Skeletal muscle tissue (tissue), 4 donors: ENCODE results near the gene TIMM29. TPM values are rescaled to one million over a fixed set of nuclear protein-coding genes. Genes with fewer than 3 reads are reported as not detected.
A peak's percentile ranks its signal among the peaks of the same experiment; 100 is the strongest.

ENCODE experiments used
- H3K27ac ChIP-seq: one replicate; pipeline ENCODE4 v1.7.0; 2013; ENCODE audit warnings: mild to moderate bottlenecking, low read depth, low read length, inconsistent platforms
- H3K27me3 ChIP-seq, 3 donors: one replicate each; pipeline ENCODE4 v1.7.0; 2013; ENCODE audit warnings: low read length in 3 of 3; ENCODE audit not compliant: control insufficient read depth in 3 of 3, insufficient read depth in 3 of 3
- H3K36me3 ChIP-seq, 3 donors: one replicate each; pipeline ENCODE4 v1.7.0; 2013; ENCODE audit warnings: low read length in 3 of 3; ENCODE audit not compliant: control insufficient read depth in 3 of 3, insufficient read depth in 3 of 3
- H3K4me1 ChIP-seq, 3 donors: one replicate each; pipeline ENCODE4 v1.7.0; 2013; ENCODE audit warnings: low read length in 3 of 3, mild to moderate bottlenecking in 3 of 3; ENCODE audit not compliant: control insufficient read depth in 3 of 3, insufficient read depth in 3 of 3
- H3K4me3 ChIP-seq, 3 donors: one replicate each; pipeline ENCODE4 v1.7.0; 2013; ENCODE audit warnings: low read length in 3 of 3
- H3K9ac ChIP-seq, 3 donors: one replicate each; pipeline ENCODE4 v1.7.0; 2013; ENCODE audit warnings: low read length in 3 of 3, mild to moderate bottlenecking in 3 of 3, moderate library complexity in 2 of 3, low read depth in 1 of 3
- H3K9me3 ChIP-seq, 3 donors: one replicate each; pipeline ENCODE4 v1.7.0; 2013; ENCODE audit warnings: low read length in 3 of 3; ENCODE audit not compliant: control insufficient read depth in 3 of 3
- total RNA-seq: library from RNA; depleted of rRNA; stranded (reverse); fragments of >200 nt; gene quantifications from one replicate; pipeline ENCODE4 v1.2.3, GENCODE V29; 2014
- donor health status: Osteomylitis.

The TIMM29 gene
- total RNA-seq, 1 donor from 2014 or later, result 25.6 TPM

DNA sequence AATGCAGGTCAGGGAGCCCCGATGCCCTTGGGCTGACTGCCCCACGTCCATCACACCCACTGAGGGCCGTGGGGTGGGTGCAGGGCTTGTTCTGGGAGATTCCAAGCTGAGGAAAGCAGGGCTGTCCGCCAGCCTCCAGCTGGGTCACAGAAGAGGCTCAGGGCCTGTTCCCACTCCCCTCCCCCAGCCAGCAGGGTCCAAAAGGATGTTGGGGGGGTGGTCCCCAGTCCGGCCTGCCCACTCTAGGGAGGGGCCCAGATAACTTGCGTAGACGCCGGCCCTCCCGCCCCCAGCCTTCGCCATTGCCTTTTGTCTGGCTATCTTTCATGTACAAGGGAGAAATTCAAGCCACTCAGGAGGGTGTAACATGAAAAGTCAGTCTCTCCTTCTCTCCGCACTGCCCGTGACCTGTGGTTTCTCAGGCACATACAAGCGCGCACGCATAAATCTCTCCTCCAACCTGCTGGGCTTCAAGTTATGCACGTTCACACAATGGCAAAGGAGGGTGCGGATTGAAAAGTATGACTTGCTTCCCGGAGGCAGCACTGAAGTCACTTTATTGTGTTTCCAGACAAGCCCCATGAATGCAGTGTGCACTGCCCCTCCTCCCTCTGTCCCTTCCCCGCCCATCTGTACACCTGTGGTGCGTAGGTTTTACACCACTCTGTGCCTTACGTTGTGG lies 37.1 kb upstream of the TIMM29 start:
- Histone ChIP-seq H3K27ac (peak overlapping the region; percentile 91), H3K9ac (peak overlapping the region; percentile 29 to 83 (median 69)), H3K4me3 (peak overlapping the region; percentile 19 to 50 (median 43)), H3K27me3 (no peaks in the 10 kb centered on the region), H3K4me1 (peaks cover 80 to 81% (median 81%) of the 10 kb centered on the region in 3 donors), H3K36me3 (no peaks in the 10 kb centered on the region), H3K9me3 (no peaks in the 10 kb centered on the region)

DNA sequence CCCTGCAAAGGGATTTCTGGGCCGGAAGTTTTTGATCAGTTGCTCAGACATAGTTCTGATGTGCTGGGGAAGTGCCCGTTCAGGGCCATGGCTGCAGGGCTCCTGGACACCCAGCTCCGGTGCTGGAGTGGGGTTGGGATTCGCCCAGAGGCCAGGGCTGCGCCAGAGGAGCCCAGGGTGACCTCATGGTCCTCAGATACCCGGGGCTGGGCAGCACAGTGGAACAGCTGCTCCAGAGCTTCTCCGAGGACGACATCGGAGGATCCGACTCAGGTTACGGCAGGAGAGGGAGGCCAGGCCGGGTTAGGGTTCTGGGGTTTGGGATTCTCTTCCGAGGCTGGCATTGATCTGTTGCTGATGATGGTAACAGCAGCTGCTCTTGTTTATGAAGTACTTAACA lies 36.4 kb upstream of the TIMM29 start:
- Histone ChIP-seq H3K9me3 (no peaks in the 10 kb centered on the region), H3K36me3 (no peaks in the 10 kb centered on the region), H3K27ac (peak overlapping the region; percentile 91), H3K27me3 (no peaks in the 10 kb centered on the region), H3K4me1 (peaks cover 80 to 83% (median 82%) of the 10 kb centered on the region in 3 donors), H3K4me3 (peak overlapping the region in 2 of 3 donors; percentile 39 to 50), H3K9ac (peak overlapping the region; percentile 58 to 83 (median 69))

DNA sequence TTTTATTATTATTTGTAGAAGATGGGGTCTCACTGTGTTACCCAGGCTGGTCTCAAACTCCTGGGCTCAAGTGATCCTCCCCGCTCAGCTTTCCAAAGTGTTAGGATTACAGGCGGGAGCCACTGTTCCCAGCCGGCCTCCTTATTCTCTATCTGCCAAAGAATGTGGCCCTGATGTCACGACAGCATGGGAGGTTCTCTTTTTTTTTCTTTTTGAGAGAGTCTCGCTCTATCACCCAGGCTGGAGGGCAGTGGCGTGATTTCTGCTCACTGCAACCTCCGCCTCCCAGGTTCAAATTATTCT lies 33.7 kb upstream of the TIMM29 start:
- H3K36me3 ChIP-seq, result no peaks in the 10 kb centered on the region
- no peaks in the 10 kb centered on the region for H3K27me3 ChIP-seq
- peaks cover 80 to 88% (median 85%) of the 10 kb centered on the region in 3 donors for H3K4me1 ChIP-seq
- H3K9ac ChIP-seq, result peak overlapping the region in 2 of 3 donors; percentile 14 to 79
- peak overlapping the region; percentile 91 for H3K27ac ChIP-seq
- no peaks in the 10 kb centered on the region for H3K9me3 ChIP-seq
- H3K4me3 ChIP-seq, result no peak overlapping the region

DNA sequence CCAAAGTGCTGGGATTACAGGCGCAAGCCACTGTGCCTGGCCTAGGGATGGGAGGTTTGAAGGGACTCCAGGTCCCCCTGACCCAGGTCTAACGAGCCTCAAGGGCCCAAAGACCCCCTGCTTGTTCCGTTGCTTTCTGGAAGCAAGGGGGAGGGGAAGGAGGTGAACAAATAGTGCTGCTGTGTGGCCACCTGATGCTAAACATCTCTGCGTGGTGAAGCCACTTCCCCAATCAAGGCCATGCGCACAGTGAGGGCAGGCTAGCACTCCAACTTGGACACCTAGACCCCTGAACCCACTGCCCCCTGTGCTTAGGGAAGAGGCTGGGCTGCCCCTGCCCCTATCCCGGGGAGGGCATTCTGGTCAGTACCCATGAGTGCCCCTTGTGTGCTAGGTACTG lies 33.2 kb upstream of the TIMM29 start:
- Histone ChIP-seq H3K9me3 (no peaks in the 10 kb centered on the region), H3K36me3 (no peaks in the 10 kb centered on the region), H3K4me1 (peaks cover 80 to 93% (median 90%) of the 10 kb centered on the region in 3 donors), H3K27ac (peak overlapping the region; percentile 91), H3K4me3 (peak overlapping the region in 2 of 3 donors; percentile 25 to 35), H3K9ac (peak overlapping the region; percentile 63 to 79 (median 74)), H3K27me3 (no peaks in the 10 kb centered on the region)

DNA sequence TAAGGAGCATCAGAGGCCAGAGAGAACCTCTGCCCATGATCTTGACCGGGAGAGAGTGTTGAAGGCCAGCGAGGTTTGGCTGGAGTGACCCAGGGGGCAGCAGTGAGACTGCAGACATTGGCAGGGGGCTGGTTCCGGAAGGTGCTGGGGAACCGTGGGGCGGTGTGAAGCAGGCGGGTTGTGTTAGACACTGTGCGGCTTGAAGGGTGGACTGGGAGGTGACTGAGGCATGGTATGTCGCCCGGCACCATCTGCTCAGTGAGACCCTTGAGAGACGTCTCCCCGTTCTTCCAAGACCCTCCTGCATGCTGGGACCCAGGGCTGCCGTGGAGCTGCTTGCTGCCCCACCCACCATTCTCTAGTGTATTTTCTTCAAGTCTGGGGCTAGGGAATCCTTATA lies 32.7 kb upstream of the TIMM29 start:
- Histone ChIP-seq H3K4me3 (peak overlapping the region; percentile 25 to 35 (median 35)), H3K9me3 (no peaks in the 10 kb centered on the region), H3K27ac (peak overlapping the region; percentile 91), H3K9ac (peak overlapping the region; percentile 63 to 79 (median 74)), H3K36me3 (no peaks in the 10 kb centered on the region), H3K4me1 (peaks cover 77 to 92% (median 88%) of the 10 kb centered on the region in 3 donors), H3K27me3 (no peaks in the 10 kb centered on the region)

DNA sequence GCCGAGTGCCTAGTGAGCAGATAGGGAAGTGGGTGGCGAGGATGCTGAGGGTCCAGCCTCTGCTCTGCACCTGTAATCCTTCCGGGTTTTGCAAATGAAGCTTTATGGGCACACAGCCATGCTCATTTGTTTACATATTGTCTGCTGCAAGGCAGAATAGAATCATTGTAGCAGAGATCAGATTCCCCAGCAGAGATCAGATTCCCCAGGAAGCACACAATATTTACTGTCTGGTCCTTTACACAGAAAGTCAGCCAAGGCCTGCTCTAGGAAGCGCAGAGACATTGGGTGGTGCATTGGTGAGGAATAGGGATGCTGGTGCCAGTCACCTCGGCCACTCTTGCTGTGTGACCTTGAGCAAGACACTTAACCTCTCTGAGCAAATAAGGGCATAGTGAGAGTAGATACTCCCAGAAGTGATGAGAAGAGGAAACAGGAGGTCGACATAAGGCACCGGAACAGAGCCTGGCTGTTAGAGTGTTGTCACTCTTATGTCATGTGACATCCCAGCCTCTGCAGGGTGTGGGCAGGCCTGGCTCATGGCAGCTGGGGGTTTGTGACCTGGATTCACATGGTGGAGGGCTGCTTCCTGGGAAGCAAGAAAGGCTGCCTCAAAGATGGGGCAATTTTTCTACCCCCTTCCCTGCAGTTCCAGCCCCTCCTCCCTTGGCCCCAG lies 31.6 kb upstream of the TIMM29 start:
- H3K9ac ChIP-seq, result peak overlapping the region in 2 of 3 donors; percentile 63 to 79
- H3K36me3 ChIP-seq, result no peaks in the 10 kb centered on the region
- peak overlapping the region in 2 of 3 donors; percentile 25 to 35 for H3K4me3 ChIP-seq
- H3K27ac ChIP-seq, result peak overlapping the region; percentile 91
- peaks cover 67 to 92% (median 87%) of the 10 kb centered on the region in 3 donors for H3K4me1 ChIP-seq
- H3K9me3 ChIP-seq, result no peaks in the 10 kb centered on the region
- no peaks in the 10 kb centered on the region for H3K27me3 ChIP-seq

DNA sequence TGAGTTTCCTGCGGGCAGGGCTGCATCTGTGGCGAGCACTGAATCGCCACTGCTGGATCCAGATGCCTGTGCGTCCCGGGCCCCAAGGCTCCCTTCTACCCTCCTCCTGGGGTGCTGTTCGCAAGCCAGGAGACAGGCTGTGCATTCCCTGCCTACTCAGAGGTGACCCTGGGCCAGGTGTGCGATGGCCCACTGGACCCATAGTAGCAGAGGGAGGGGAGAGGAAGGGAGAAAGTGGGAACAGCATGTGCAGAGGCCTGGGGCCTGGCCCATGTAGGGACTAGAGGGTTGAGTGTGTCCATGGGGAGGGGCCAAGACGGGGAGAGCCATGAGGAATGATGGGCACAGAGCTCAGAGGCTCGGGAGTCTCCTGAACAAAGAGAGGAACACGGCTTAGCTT lies 30.0 kb upstream of the TIMM29 start:
- Histone ChIP-seq H3K4me1 (peaks cover 54 to 77% (median 73%) of the 10 kb centered on the region in 3 donors), H3K9ac (peak overlapping the region; percentile 48 to 80 (median 59)), H3K4me3 (peak overlapping the region; percentile 22 to 41 (median 29)), H3K9me3 (no peaks in the 10 kb centered on the region), H3K36me3 (no peaks in the 10 kb centered on the region), H3K27ac (peak overlapping the region; percentile 93), H3K27me3 (no peaks in the 10 kb centered on the region)

DNA sequence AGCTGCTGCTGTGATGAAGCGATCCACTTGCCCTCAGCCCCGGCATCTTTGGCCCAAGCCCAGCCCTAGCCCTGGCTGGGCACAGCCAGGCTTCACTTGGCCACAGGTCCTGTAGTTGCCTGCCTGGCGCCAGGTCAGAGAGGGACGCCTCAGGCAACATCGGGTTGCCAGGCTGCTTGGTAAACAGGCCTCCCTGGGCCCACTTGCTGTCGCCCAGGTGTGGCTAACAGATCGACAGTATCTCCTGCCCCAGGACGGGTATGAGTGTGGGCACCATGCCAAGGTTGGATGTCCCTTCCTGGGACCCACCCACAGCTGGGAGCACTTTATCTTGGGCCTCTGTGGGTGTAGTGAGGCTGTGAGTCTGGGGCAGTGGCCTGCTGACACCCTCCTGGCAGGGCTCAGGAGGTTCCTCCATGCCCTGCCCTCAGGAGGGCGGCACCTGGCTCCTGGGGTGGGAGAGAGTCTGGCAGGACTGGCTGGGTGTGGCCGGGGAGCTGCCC lies 29.4 kb upstream of the TIMM29 start:
- peaks cover 48 to 77% (median 71%) of the 10 kb centered on the region in 3 donors for H3K4me1 ChIP-seq
- H3K9me3 ChIP-seq, result no peaks in the 10 kb centered on the region
- peak overlapping the region in 2 of 3 donors; percentile 35 to 52 for H3K4me3 ChIP-seq
- H3K9ac ChIP-seq, result peak overlapping the region; percentile 68 to 80 (median 77)
- peak overlapping the region; percentile 93 for H3K27ac ChIP-seq
- H3K36me3 ChIP-seq, result no peaks in the 10 kb centered on the region
- no peaks in the 10 kb centered on the region for H3K27me3 ChIP-seq

DNA sequence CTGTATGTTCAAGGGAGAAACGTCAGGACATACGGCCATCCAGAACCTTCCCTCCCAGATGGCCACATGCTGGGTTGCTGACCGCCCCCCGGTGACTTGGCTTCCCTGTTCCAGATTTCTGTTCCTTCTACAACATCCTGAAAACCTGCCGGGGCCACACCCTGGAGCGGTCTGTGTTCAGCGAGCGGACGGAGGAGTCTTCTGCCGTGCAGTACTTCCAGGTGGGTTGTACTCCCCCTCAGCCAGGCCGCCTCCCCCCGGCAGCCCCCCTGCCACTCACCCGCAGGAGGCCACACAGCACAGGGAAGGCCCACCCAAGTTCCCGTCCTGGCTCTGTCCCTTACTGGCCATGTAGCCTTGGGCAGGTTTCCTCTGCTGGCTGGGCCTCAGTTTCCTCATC lies 20.7 kb upstream of the TIMM29 start:
- Histone ChIP-seq H3K9me3 (no peaks in the 10 kb centered on the region), H3K4me3 (no peak overlapping the region), H3K9ac (no peak overlapping the region), H3K36me3 (peaks cover 37 to 44% (median 37%) of the 10 kb centered on the region in 3 donors), H3K27ac (no peak overlapping the region), H3K4me1 (peaks cover 18 to 32% (median 24%) of the 10 kb centered on the region in 3 donors), H3K27me3 (no peaks in the 10 kb centered on the region)
